GM21717 (cell line): ENCODE results near the gene HNRNPA2B1.

Experiments
- ATAC-seq: cut with Tn5 transposase; IDR thresholded peaks from one replicate; pipeline ENCODE4 v1.9.1; 2021; ENCODE audit warnings: mild to moderate bottlenecking, moderate library complexity; ENCODE audit not compliant: unreplicated experiment

Gene HNRNPA2B1

GRCh38 chr7:26200444-26201246, at the start of gene HNRNPA2B1:
HNRNPA2B1 (minus strand) TSS chr7:26200746; CDS start chr7:26200577, 169 bp downstream.
- ATAC-seq, result peak; percentile 63

- no peak for ATAC-seq
These were observed 49.7 kb upstream of the HNRNPA2B1 start for GRCh38 chr7:26250239-26250638.

DNA sequence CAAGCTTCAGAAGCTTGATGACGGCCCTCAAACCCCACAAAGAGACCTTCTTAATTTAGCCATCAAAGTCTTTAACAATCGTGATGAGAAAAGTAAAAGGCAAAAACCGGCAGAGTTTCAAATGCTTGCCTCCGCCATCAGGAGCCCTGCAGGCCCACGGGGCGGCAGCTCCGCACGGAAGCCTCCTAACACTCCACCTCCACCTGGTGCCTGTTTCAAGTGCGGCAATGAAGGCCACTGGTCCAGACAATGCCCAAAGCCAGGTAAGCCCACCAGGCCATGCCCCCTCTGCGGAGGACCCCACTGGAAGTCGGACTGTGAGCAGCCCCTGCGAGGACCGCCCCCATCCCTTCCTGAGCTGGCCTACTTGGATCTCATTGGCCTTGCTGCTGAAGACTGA, 44.6 kb upstream of the HNRNPA2B1 start:
- ATAC-seq, result no peak

DNA sequence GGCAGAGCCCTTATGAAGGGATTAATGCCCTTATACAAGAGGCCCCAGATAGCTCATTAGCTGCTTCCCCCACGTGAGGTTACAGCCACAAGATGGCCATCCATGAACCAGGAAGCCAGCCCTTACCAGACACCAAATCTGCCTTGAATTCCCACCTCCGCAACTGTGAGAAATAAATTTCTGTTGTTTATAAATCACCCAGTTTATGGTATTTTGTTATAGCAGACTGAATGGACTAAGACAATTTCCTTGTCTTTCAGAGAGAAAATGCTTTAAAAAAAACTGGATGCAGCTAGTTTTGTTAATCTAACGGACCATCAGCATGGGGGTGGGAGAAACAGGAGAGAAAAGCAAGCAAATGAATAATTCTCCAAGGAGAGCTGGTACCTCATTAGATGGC, 37.5 kb upstream of the HNRNPA2B1 start:
- no peak for ATAC-seq

GRCh38 chr7:26237035-26237807, 36.7 kb upstream of the HNRNPA2B1 start:
- ATAC-seq, result no peak

DNA sequence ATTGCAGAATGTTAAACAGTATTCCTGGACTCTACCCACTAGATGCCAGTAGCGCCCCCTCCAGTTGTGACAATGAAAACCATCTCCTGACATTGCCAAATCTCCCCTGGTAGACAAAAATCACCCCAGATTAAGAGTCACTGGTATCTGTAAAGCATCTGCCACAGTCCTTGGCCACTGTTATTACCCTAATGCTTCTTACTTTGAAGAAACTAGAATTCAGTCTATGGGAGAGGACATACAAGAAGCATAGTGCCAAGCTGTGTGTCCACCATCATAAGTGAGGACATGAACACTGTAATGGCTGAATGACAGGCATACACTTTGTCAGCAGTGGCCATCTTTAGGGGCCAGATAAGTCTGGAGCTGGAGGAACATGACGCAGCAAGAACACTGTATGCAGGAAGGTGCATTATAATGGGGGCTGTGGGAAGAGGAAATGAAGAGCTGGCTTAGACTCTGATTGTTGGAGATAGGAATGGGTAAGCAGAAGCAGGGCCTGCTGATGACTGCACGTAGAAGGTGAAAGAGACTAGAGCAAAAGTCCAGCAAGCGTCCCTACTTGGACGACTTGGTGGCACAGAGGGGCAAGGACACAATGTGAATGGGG, 33.5 kb upstream of the HNRNPA2B1 start:
- no peak for ATAC-seq

DNA sequence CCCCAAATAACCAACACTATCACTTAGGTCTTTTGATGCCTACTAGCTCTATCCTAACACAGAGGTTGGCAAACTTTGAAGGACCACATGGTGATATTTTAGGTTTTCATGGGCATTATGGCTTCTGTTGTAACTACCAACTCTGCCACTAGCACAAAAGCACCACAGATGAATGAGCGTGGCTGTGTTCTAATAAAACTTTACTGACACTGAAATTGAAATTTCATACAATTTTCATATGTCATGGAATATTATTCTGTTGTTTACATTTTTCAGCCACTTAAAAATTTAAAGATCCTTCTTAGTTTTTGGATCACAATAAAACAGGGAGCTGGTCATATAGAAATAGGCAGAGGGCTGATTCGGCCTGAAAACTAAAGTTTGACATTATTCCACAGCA, 27.4 kb upstream of the HNRNPA2B1 start:
- no peak for ATAC-seq

DNA sequence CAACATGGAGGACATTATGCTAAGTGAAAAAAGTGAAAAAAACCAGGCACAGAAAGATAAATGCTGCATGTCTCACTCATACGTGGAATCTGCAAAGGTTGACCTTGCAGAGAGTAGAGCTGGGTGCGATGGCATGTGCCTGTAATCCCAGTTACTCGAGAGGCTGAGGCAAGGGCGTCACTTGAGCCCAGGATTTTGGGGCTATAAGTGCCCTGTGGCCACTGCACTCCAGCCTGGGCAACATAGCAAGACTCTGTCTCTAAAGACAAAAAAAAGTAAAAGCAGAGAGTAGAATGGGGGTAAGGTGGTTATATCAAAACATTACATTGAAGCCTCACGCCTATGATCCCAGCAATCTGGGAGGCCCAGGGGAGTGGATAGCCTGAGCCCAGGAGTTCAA, 23.8 kb upstream of the HNRNPA2B1 start:
- no peak for ATAC-seq

- ATAC-seq, result no peak
These were observed 15.5 kb upstream of the HNRNPA2B1 start for GRCh38 chr7:26216049-26216448.

DNA sequence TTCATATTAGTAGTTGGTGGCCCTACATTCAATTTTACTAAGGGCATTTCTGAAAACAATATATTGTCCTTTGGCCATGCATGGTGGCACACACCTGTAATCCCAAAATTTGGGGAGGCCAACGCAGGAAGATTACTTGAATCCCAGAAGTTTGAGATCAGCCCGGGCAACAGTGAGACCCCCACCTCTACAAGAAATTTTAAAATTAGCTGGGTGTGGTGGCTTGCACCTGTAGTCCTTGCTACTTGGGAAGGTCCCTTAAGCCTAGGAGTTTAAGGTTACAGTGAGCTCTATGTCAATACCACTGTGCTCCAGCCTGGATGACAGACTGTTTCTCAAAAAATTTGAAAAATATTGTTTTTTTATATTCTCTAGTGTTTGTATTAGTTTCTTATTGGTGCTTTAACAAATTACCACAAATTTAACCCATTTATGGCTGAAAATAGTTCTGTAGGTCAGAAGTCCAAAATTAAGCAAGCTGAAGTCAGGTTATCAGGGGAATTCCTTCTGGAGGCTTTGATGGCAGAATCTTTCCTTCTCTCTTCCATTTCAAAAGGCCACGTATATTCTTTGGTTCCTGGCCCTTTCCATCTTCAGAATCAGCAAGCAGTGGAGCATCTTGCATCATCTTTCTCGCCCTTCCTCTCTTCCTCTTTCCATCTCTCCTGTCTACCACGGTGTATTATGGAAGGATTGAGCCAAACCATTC, 13.4 kb upstream of the HNRNPA2B1 start:
- no peak for ATAC-seq

- ATAC-seq, result no peak
These were observed 12.6 kb upstream of the HNRNPA2B1 start for GRCh38 chr7:26212921-26213718.

GRCh38 chr7:26208040-26208439, 7.5 kb upstream of the HNRNPA2B1 start:
- no peak for ATAC-seq

DNA sequence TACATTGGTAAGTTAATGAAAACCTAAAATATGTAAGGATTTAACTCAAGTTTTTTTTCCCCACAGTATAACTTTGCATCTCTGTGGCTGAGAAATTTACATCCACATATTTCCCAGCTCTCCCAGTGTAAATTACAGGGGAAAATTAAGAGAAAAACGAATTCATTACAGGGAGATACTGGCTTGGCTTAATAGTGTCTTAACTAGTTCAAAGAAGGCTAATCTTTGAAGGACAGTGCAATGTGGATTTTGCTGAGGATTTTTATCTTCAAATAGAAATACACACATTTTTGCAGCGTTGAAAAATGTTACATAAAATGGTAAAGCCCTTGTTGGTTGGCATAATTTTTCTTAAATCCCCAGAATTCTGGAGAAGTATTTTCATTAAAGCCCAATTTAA, 2.5 kb upstream of the HNRNPA2B1 start:
- ATAC-seq, result no peak

GRCh38 chr7:26202019-26202990, 1.8 kb upstream of the HNRNPA2B1 start:
- ATAC-seq, result peak; percentile 5

DNA sequence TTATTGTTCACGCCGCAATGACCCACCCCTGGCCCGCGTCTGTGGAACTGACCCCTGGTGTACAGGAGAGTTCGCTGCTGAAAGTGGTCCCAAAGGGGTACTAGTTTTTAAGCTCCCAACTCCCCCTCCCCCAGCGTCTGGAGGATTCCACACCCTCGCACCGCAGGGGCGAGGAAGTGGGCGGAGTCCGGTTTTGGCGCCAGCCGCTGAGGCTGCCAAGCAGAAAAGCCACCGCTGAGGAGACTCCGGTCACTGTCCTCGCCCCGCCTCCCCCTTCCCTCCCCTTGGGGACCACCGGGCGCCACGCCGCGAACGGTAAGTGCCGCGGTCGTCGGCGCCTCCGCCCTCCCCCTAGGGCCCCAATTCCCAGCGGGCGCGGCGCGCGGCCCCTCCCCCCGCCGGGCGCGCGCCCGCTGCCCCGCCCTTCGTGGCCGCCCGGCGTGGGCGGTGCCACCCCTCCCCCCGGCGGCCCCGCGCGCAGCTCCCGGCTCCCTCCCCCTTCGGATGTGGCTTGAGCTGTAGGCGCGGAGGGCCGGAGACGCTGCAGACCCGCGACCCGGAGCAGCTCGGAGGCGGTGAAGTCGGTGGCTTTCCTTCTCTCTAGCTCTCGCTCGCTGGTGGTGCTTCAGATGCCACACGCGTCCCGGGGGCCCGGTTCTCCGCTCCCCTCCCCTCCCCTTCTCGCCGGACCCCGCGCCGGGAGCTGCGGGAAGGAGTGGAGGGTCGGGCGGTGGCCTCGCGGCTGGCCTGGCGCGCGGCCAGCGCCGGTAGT, 887 bp upstream of the HNRNPA2B1 start, which contains the start of gene CBX3:
Gene CBX3 (plus strand): TSS at position 499 of the 772 bp plus-strand sequence. CDS start 1,254 bp downstream, outside the sequence.
- peak; percentile 44 for ATAC-seq

DNA sequence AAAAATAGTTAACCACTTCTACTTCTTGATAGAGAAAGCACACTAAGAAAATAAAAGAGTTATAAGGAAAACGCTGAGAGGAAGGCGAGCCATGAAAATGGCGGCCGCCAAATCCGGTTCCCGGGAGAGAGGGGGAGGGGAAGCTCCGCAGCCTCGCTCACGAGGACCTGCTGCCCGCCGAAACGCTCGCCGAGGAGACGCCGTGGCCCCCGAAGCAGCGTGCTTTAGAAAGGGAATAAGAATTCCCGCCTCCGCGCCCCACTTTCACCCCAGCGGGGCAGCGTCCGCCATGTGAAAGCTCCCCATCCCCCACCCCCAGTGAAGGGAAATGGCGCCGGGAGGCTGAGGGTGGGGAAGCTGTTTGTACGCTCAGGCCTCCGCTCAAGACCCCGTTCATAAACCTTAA, 505 bp downstream of the HNRNPA2B1 start:
- no peak for ATAC-seq

GRCh38 chr7:26199301-26200037, 1.1 kb downstream of the HNRNPA2B1 start:
- ATAC-seq, result no peak

- ATAC-seq, result no peak
These were observed 1.8 kb downstream of the HNRNPA2B1 start for GRCh38 chr7:26198781-26199169.
